ENCODE data around the gene MTMR3.
"Not testable (repeated sequence)": the region's sequence is repeated elsewhere in the genome, so short reads cannot be mapped to it uniquely, and the experiment has no call there.

The MTMR3 gene

DNA sequence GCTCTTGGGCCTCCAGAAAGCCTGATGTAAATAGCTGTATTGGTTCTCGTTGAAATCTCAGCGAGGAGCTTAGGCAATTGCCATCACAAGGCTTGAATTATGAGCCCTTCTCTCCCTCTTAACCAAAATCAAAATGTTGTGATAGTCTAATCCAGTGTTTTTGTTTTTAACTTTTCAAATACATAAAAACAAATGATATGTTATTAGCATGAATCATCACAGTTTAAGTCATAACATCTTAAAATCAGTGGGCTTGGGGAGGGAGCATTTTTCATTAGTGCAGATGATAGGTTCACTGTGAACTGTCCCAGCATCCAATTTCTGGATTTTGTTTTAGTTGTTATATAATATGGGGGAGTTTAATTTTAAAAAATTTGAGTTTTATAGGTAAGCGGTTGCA lies 148.4 kb downstream of the MTMR3 start:
- DNase-seq = no peak

DNA sequence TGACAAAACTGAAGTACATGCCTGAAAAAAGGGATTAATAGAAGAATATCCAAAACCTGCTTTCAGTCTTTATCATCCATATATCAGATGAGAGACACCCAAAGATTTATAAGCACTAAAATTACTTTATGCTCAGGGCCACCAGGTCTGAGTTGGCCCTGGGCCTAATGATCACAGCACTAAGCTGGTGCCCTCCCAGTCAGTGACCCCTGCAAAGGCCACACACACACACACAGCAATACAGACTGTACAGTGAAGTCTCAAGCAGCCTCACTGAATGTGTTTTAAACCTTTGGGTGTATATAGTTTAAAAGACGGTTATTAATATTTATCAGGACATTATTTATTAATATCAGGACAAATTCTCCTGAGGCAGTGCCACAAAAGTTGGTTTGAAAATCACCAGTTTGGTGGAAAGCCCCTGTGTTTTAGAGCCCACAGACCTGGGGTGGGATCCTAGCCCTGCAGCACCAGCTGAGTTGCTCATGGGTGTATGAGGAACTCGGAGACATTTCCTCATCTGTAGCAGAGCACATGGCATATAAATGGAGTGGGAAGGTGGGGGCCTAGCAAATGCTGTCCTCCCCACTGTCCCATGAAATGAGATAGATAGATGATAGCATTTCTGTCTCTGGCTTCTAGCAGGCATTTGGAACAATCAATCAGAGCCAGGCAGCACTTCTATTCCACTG lies 148.9 kb downstream of the MTMR3 start:
- no peak for DNase-seq

DNA sequence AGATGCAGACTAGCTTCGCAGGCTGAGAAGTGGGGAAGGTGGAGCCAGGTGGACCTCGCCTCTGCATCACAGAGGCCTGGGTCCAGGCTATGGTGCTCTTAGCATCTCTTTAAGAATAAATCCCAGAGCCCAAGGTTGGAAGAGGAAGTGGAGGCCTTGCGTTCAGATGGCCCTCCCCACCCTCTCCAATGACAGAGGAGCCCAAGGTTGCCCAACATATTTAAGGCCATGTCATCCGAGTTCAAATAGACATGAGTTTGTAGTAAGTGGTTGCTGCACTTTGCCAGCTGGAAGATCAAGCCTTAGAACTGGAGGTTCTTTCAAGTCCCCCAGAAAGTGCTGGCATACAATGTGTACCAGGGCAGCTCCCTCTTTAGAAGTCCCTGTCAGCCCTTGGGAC lies 150.2 kb downstream of the MTMR3 start:
- DNase-seq = peak; percentile 36

DNA sequence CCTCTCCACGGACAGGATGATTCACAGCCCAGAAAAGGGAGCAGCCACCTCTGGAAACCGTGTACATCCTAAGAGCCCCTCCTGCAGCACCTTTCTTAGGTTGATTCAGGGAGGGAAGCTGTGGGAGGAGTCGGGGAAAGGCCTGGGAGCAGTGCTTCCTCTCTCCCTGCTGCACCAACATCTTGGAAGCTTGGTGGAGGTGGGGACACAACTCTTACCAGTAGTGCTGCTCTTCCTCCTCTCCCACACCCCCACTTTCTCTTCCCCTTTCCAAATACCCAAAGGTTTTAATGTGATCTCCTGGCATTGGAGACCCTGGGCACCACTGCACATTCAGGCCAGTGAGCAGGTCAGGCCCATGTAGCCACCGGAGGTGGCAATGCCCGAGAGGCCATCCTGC lies 150.9 kb downstream of the MTMR3 start:
- DNase-seq = no peak

DNA sequence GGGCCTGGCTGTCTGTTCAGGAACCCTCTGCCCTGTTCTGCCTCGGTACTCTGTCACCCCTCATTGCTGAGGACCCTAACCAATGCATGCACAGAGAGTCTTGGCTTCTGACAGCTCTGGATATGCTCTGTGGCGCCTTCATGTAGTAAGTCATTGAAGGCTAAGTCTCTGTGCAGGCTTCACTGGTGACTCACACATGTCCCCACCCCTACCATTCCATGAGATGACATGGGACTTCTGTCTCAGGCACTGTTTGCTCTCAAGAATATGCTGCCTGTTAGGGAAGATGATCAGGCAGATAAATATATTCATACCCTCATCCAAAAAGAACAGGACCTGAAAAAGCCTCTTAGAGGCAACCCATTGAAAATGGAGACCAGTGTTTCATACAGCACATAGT lies 153.7 kb downstream of the MTMR3 start:
- DNase-seq = no peak

DNA sequence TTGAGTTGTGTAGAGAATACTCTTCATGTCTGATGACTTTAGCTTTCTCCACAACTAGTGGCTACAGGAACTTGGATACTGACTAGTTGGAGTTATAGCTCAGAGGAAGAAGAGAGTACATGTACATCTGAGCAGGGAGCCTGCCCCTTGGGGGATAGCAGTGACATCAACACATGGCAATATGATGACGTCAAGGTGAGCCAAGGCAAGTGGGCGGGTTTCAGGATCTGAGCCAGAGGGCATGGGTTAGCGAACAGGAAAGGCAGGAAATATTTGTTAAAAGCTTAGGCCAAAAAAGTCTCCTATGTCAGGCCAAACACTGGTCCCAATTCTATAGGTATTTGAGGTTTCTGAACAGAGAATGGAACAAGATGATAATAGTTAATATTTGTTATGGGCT lies 155.2 kb downstream of the MTMR3 start:
- DNase-seq = no peak

DNA sequence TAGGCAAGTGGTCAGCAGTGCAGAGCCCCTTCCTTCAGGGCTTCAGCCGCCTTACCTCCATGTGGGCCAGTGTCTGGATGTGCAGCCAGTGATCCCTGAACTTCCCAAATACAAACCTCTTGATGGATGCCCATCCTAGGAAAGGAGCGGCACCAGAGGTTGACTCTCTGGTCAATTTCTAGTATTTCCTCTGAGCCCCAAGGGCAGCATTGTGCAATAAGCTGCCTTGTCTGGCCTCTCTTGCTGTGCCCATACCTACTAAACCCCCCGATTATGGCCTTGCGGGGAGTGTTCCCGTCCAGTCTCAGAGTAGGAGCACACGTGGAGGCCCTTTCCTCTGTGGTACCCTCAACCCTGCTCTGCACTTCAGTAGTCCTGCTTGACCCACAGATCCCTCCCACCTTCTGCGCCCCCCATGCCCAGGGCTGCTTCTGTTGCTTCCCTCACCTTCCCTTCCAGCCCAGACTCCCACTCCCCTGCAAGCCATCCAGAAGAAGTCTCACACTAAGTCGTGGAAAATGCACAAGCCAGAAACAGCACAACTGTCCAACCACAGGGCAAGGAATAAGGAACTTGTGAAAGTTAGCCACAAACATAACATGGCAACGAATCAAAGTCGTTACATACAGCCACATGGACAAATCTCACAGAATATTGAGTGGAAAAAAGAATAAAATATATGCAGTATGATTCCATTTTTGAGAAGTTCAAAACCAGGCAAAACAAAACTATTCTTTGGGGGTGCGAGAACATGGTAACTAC lies 157.7 kb downstream of the MTMR3 start:
- peak; percentile 51 for DNase-seq

DNA sequence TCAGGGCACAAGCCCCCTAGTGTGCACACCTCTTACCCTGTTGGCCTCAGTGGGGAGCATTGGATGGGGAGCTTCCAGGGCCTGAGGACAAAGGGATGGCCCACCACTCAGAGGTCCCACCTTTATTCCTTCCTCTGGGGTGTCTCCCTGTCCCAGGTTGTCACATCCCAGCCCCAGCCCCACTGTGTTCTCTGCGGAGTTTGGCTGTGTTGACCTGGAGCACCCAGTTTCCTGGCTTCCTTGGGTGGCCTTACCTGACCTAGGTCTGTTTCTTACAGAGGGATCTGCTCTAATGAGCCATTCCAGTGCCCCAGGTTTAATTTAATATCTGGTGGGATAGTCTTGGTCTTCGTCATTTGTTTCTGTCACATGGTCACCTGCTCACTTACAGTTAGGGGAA lies 158.5 kb downstream of the MTMR3 start:
- DNase-seq = no peak

DNA sequence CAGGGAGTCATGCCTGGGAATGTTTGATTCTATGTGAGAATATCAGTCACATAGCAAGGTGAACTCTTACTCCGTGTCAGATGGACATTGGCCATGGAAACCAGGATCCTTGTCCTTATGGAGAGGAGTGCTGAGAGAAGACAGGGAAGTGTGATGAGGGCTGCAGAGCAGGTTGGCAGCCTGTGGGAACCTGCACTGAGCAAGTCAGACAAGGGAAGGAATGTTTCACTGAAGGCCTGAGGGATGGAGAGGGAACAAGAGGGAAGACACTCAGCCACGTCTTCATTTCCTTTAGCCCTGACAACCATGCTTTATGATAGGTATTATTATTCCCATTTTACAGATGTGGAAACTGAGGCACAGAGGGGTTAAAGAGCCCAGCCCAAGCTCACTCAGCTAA lies 158.9 kb downstream of the MTMR3 start:
- DNase-seq = no peak

DNA sequence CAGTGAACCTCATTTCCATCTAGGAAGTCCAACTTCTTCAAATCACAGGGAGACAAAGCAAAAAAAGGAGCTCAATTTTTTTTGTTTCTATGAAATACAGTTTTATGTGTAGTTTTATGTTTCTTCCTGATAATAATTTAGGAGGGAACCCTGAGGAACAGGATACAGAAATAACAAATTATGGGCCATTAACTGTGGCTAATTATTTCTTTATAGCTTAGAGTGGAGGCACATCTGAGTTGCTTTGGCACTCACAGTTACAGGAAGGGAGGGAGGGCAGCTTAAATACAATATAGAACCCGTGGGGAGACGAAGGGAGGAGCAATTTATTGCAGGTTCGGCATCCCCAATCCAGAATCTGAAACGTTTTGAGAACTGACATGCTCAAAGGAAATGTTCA lies 160.2 kb downstream of the MTMR3 start:
- no peak for DNase-seq

DNA sequence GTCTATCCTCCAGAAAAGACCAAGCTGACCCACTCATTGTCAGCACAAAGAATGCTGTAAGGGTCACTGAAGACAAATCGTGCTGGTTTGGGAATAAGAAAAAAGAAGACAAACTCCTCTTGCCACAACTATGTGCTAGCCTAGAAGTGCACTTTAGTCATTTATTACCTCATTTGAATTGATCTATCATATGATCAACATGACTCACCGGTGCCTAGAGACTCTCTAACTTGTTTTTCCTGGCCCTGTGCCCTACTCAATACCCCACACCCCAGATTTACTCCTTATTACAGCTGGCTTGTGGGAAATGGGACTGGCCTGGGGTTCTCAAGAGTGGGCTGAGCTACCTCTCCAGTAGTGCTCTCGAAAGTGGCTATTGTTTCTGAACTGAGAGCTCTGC lies 161.4 kb downstream of the MTMR3 start:
- peak; percentile 17 for DNase-seq

DNA sequence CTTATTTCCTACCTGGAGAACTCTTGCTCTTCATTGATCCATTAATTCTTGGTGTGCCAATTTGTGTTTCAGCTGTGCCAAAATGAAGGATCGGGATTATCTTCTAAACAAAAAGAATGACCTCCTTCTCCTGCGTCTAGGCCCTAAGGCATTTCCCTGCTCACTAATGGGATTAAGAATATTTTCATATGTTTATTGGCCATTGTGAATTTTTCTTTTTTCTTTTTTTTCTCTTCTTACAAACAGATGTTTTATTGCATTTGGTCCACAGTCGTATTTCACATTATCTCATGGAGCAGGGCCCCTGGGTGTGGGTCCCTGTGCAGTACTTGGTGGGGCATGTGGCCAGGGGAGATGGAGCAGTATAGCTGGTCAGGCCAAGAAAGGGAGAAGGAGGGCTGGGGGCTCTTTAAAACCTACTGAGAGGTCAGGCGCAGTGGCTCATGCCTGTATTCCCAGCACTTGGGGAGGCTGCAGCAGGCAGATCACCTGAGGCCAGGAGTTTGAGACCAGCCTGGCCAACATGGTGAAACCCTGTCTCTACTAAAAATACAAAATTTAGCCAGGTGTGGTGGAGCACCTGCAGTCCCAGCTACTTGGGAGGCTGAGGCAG lies 162.0 kb downstream of the MTMR3 start:
- DNase-seq = no peak

DNA sequence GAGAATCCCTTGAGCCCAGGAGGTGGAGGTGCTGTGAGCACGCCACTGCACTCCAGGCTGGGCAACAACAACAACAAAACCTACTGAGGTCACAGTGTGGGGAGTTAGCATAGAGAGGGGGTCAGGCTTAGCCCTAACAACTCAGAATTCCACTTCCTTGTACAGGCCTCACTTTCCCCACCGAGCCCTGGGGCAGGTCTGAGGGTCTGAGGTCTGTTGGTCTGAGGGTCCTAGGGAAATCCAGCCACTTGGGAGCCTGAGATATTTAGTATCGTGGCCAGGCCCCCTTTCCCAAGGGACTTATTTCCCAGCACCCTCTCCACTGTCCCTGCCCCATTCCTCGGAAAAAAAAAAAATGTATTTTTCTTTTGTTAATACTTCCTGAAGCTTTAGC lies 162.5 kb downstream of the MTMR3 start:
- no peak for DNase-seq

DNA sequence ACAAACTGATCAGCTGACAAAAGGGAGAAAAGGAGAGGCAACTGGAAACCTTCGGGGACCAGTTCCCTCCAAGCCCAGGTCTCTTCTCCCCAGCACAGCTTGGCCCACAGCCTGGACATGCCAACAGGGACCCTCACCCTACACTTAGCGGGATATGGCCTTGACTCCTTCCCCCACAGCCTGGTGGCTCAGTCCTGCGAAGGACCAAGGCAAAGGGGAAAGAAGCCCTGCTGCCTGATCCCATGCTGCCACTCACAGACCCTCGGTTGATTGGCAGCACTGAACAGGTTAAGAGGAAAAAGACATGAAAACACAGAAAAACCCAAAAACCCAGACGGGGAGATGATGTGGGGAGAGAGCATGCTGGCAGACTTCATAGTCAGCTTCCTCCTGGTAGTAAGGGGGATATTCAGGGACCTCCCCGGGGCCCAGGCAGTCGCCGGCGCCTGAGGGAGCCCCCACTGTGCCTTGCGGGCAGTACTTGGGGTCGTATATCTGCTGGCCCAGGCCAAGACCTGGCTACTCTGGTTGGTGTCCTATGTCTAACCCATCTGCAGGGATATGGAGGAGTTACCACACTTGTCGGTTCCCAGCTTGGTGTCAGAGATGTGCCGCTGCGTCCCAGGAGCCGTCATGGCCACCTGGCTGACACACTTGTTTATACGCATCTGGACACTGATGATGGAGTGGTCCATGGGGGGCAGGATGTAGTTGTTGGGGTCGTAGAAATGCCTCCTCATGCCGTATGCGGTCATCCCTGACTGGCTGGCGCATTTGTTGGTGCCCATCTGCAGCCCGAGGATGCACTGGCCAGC lies 163.1 kb downstream of the MTMR3 start:
- DNase-seq = no peak

DNA sequence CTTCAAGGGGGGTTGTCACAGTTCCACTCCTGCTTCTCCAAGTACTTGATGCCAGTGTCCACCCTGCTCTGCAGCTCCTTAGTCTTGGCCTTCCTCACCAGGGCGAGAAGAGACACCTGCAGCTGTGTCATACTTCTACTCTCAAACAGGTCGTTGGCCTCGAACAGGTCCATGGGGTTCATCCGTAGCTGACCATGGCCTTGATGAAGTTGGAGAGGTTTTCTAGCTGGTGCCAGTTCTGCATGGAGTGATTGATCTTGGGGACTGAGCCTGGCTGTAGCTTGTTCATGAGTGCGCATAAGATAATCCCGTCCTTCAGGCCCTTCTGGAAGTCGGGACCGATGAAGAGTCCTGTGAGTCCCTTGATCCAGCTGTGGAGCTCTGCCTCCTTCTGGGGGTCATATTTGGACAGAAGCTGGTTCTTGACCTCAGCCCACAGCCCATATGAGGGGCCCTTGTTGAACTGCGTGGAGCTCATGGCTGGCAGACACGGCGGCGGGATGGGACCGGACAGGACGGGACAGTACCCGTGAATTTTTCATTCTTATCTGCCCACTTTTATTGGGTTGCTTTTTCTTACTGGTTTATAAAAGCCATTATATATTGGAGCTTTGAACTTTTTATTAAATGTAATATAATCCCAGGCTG lies 163.9 kb downstream of the MTMR3 start:
- DNase-seq = no peak

DNA sequence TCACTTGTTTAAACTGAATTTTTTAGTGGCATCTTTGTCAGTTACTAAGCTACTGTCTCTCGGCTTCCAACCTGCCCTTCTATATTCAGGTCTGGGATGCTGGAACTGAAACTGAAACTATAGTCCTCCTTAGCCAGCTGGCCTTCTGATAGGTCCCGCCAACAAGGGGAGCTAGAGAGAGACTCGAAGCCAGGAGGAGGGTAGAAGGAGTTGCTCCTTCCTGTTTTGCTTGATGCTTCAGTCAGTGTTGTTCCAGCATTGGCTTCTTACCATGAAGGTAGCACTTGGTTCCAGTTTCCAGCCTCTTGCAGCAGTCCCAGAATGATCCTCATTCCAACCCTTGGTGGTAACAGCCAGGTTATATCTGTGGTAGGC lies 164.4 kb downstream of the MTMR3 start:
- peak; percentile 68 for DNase-seq

DNA sequence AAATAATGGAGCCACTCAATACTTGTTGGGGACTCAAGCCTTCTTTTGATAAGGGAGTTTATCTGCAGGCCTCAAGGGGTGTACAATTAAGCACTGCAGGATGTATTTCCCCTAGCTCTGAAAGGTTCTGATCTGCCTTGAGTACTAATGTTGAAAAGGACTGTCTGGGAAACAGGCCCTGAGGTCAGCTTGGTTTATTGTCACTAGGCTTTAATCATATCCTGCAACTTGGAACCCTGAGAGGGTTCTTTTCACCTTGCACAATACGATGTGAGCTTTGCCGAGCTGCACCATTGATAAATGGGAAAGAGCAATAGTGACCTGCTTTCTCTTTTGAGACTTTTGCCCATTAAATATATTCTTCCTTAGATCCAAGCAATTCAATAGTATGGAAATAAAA lies 165.7 kb downstream of the MTMR3 start:
- DNase-seq = no peak

DNA sequence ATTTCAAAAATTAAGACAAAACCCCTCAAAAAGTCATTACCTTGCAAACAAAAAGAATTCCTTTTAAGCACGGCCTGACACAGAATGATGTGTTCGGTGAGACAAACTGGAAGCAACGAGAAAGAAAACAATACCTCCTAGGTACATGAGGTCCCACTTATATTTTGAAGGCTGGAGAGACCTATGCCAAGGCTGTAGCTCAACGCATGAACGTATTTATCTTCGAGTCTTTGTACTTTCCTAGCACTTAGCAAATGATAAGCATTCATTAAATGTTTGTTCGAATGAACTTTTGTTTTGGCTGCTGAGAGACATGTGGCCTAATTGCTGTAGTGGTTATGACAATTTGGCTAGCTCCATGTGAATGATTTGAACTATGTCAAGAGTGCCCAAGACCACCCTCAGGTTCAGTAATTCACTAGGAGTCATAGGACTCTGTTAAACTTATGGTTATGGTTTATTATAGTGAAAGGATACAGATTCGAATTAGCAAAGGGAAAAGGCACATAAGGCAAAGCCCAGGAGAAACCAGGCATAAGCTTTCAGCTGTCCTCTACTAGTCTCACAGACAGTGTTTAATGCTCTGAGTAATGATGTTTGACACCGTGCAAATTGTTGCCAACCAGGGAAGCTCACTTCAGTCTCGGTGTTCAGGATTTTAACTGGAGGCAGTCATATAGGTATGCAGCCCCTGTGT lies 171.2 kb downstream of the MTMR3 start:
- DNase-seq = no peak

DNA sequence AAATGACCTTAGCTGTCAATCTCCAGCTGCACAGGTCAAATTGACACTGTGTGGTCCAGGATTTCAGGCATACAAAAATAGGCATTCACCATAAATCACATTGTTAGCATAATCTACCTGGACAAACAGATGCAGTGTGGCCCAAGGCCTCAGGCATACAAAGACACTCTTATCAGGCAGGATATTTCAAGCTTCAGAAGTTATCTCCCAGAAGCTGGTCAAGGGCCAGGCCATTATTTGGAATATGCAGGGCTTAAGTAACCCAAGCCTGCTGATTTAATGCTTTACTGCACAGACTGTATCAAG lies 171.7 kb downstream of the MTMR3 start:
- no peak for DNase-seq

DNA sequence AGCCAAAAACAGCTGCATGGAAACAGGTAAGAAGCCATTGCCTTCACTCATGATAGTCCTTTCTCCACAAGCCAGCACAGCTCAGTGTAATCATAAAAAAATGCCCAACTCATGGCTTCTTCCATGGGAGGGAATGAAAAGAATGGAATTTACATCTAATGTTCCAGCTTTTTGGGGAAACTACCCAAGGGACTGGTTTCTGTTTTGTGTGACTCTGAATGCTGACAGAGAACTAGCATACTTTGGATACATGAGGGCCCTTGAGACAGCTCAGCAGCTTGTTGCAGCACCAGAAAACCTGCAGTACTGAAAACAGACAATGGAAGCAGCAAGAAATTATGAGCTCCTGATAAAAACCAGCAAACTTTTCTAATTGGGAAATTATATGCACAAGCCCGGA lies 173.0 kb downstream of the MTMR3 start:
- no peak for DNase-seq

DNA sequence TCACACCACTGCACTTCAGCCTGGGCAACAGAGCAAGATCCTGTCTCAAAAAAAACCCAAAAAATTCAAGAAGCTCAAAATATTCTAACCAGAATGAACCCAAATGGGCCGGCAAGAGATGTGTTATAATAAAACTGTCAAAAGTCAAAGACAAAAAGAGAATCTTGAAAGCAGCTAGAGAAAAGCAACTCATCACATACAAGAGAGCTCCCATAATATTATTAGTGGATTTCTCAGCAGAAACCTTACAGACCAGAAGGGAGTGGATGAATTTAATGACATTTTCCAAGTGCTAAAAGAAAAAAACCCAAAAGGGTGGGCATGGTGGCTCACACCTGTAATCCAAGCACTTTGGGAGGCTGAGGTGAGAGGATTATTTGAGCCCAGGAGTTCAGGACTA lies 174.4 kb downstream of the MTMR3 start:
- DNase-seq = no peak

DNA sequence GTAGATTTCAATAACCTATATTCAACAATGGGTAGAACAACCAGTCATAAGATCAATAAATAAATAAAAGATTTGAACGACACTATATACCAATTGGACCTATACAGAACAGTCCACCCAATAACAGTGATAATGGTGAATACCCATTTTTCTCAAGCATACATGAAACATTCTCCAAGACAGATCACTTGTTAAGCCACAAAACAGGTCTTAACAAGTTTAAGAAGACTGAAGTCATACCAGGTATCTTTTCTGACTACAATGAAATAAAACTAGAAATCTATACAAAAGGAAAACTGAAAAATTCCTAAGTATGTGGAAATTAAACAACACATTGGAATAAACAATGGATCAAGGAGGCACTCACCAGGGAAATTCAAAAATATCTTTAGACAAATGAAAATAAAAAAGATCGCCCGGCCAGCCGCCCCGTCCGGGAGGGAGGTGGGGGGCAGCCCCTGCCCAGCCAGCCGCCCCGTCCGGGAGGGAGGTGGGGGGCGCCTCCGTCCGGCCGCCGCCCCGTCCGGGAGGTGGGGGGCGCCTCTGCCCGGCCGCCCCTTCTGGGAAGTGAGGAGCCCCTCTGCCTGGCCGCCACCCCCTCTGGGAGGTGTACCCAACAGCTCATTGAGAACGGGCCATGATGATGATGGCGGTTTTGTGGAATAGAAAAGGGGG lies 176.5 kb downstream of the MTMR3 start:
- not testable (repeated sequence) for DNase-seq

All from hematopoietic multipotent progenitor cell treated with erythropoietin and hydrocortisone succinate and interleukin-3 and kit ligand, for 4 days (in vitro differentiated cells).